Endodermal cell (in vitro differentiated cells): ENCODE results near the gene TMEM244. TPM values are rescaled to one million over a fixed set of nuclear protein-coding genes. Genes with fewer than 3 reads are reported as not detected.

Source experiments
- DNase-seq: peaks from one replicate; pipeline ENCODE4 v3.0.0-alpha.2; 2017
- H3K27ac ChIP-seq: 2 replicates; pipeline ENCODE4 v1.5.1; 2013; ENCODE audit warnings: mild to moderate bottlenecking, low read depth, low read length, moderate library complexity
- H3K27me3 ChIP-seq: 2 replicates; pipeline ENCODE4 v1.6.1; 2013; ENCODE audit warnings: mild to moderate bottlenecking, low read length, moderate library complexity; ENCODE audit not compliant: insufficient read depth, control insufficient read depth, poor library complexity, severe bottlenecking
- H3K36me3 ChIP-seq: 2 replicates; pipeline ENCODE4 v1.7.0; 2013; ENCODE audit warnings: mild to moderate bottlenecking, low read length, moderate library complexity; ENCODE audit not compliant: control insufficient read depth, insufficient read depth
- H3K4me1 ChIP-seq: one replicate; pipeline ENCODE4 v1.7.0; 2013; ENCODE audit warnings: low read length; ENCODE audit not compliant: control insufficient read depth, insufficient read depth
- H3K4me3 ChIP-seq: 2 replicates; pipeline ENCODE4 v1.5.1; 2013; ENCODE audit warnings: mild to moderate bottlenecking, low read length, moderate library complexity
- H3K9ac ChIP-seq: 2 replicates; pipeline ENCODE4 v1.6.1; 2013; ENCODE audit warnings: mild to moderate bottlenecking, low read length, moderate library complexity; ENCODE audit not compliant: poor library complexity, severe bottlenecking; ENCODE audit errors: extremely low read depth
- H3K9me3 ChIP-seq: 2 replicates; pipeline ENCODE4 v1.6.1; 2013; ENCODE audit warnings: mild to moderate bottlenecking, low read length, moderate library complexity; ENCODE audit not compliant: control insufficient read depth
- H3K27ac Mint-ChIP-seq: 2 replicates; pipeline ENCODE4 v1.8.0; 2020; ENCODE audit warnings: mixed read lengths
- H3K27me3 Mint-ChIP-seq: 2 replicates; pipeline ENCODE4 v1.8.0; 2021; ENCODE audit warnings: mild to moderate bottlenecking, mixed read lengths; ENCODE audit not compliant: insufficient read depth
- H3K36me3 Mint-ChIP-seq: 2 replicates; pipeline ENCODE4 v1.8.0; 2020; ENCODE audit warnings: low read depth, mixed read lengths
- H3K4me1 Mint-ChIP-seq: 2 replicates; pipeline ENCODE4 v1.8.0; 2020; ENCODE audit warnings: mixed read lengths
- H3K4me3 Mint-ChIP-seq: 2 replicates; pipeline ENCODE4 v1.8.0; 2020; ENCODE audit warnings: mild to moderate bottlenecking, moderate library complexity, mixed read lengths
- H3K9me3 Mint-ChIP-seq: 2 replicates; pipeline ENCODE4 v1.8.0; 2020; ENCODE audit warnings: mild to moderate bottlenecking, mixed read lengths
- CTCF ChIP-seq: fragments of 200-600 bp; sonication (generic); conservative IDR thresholded peaks from 2 replicates; pipeline ENCODE4 v1.5.0; 2021; ENCODE audit warnings: antibody characterized with exemption, mild to moderate bottlenecking
- WGBS, 2 experiments: methylation state at CpG; one replicate each; pipeline versions ENCODE4 v1.1.5 to v1.1.7; 2013; ENCODE audit warnings: missing lambda C conversion rate in 2 of 2, mixed read lengths in 1 of 2; ENCODE audit not compliant: insufficient coverage in 1 of 2, insufficient read length in 1 of 2; 5-methylcytosine and 5-hydroxymethylcytosine counted together
- total RNA-seq, 2 donors: library from RNA; stranded (reverse); fragmentation: NEBNext Ultra II Directional in 1 of 2; extraction: Animal tissue kit (Norgen Biotek cat#: 25700) in 1 of 2; gene quantifications; 2 replicates in 1 of 2; 3 replicates in 1 of 2; pipeline ENCODE4 v1.2.1, GENCODE V29; 2021

The TMEM244 gene
- total RNA-seq, 2 donors from 2014 or later, result not detected

GRCh38 chr6:129844118-129844891 is 16.8 kb downstream of the TMEM244 start:
- Histone ChIP-seq H3K27me3 (no peaks in the 10 kb centered on the region), H3K4me1 (peaks cover 6% of the 10 kb centered on the region), H3K36me3 (no peaks in the 10 kb centered on the region), H3K27ac (no peak overlapping the region), H3K9ac (no peak overlapping the region), H3K9me3 (no peaks in the 10 kb centered on the region), H3K4me3 (no peak overlapping the region)
- 71 to 74% methylated on average over 1 to 9 of the region's 10 CpGs for WGBS, 2 experiments
- peak; percentile 75 for DNase-seq
- Mint-ChIP-seq H3K27ac (peak overlapping the region; percentile 48), H3K9me3 (peaks cover 5% of the 10 kb centered on the region), H3K27me3 (no peaks in the 10 kb centered on the region), H3K36me3 (no peaks in the 10 kb centered on the region), H3K4me3 (no peak overlapping the region), H3K4me1 (peaks cover 10% of the 10 kb centered on the region)
- no peak for TF ChIP-seq CTCF

DNA sequence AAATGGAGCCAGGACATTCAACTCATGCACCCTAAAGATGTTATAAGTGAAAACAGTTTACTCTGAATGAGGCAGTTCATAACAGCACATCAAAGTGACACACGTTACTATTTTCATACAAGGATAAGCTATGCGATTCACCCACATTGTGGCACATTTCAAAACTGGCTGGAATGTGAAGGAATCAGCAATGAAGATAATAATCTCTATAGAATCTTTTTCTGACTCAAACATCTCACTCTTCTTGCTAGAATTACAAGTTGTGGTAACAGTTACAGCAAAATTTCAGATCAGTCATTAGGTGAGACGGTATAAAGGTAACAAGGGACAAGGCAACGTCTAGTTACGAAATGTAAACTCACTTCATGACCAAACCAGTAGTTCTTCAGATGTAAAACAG is 17.5 kb downstream of the TMEM244 start:
- WGBS, 2 experiments, result 96 to 100% methylated on average over 3 to 5 of the region's 5 CpGs
- no peak for DNase-seq
- Histone ChIP-seq H3K9ac (no peak overlapping the region), H3K9me3 (no peaks in the 10 kb centered on the region), H3K4me1 (peaks cover 6% of the 10 kb centered on the region), H3K36me3 (no peaks in the 10 kb centered on the region), H3K4me3 (no peak overlapping the region), H3K27ac (no peak overlapping the region), H3K27me3 (no peaks in the 10 kb centered on the region)
- peaks cover 5% of the 10 kb centered on the region for H3K9me3 Mint-ChIP-seq
- no peak overlapping the region for H3K27ac Mint-ChIP-seq
- H3K36me3 Mint-ChIP-seq, result no peaks in the 10 kb centered on the region
- peaks cover 14% of the 10 kb centered on the region for H3K4me1 Mint-ChIP-seq
- H3K27me3 Mint-ChIP-seq, result no peaks in the 10 kb centered on the region
- H3K4me3 Mint-ChIP-seq, result no peak overlapping the region
- TF ChIP-seq CTCF, result no peak

GRCh38 chr6:129842881-129843409 is 18.2 kb downstream of the TMEM244 start:
- no peak for TF ChIP-seq CTCF
- Histone ChIP-seq H3K36me3 (no peaks in the 10 kb centered on the region), H3K4me1 (peaks cover 6% of the 10 kb centered on the region), H3K4me3 (no peak overlapping the region), H3K9me3 (peaks cover under 1% of the 10 kb centered on the region), H3K27me3 (no peaks in the 10 kb centered on the region), H3K9ac (no peak overlapping the region), H3K27ac (no peak overlapping the region)
- H3K27ac Mint-ChIP-seq, result no peak overlapping the region
- H3K27me3 Mint-ChIP-seq, result no peaks in the 10 kb centered on the region
- no peak for DNase-seq
- H3K4me3 Mint-ChIP-seq, result no peak overlapping the region
- peaks cover 8% of the 10 kb centered on the region for H3K9me3 Mint-ChIP-seq
- H3K4me1 Mint-ChIP-seq, result peaks cover 14% of the 10 kb centered on the region
- H3K36me3 Mint-ChIP-seq, result no peaks in the 10 kb centered on the region
